ENCODE results near the gene PPIL1.

PPIL1 gene

GRCh38 chr6:36873612-36874442, 776 bp downstream of the PPIL1 start:
- TF ChIP-seq GATA2 (IDR thresholded peaks at IDR 0.05; ENCODE audit: low read depth, low read length) = no peak
- no peak for TF ChIP-seq GATA3 (IDR thresholded peaks at IDR 0.05; ENCODE audit: low read depth, low read length)

DNA sequence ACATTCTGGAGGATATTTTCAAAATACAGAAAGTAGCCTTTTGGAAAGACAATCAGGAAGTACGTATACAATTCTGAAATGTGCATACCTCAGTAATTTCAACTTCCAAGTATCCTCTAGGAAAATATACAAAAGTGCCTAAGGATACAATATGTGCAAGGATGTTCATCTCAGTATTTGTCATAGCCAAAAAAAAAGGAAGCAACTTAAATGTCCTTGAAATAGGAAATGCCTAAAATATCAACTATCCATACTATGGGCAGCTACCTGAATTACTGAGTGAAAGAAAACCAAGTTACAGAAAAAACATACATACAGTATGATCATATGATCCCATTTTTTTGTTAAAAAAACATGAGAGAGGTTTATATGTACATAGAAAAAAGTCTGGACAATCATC, 1.5 kb downstream of the PPIL1 start:
- TF ChIP-seq GATA2 (IDR thresholded peaks at IDR 0.05; ENCODE audit: low read depth, low read length) (no peak), GATA3 (IDR thresholded peaks at IDR 0.05; ENCODE audit: low read depth, low read length) (no peak)

DNA sequence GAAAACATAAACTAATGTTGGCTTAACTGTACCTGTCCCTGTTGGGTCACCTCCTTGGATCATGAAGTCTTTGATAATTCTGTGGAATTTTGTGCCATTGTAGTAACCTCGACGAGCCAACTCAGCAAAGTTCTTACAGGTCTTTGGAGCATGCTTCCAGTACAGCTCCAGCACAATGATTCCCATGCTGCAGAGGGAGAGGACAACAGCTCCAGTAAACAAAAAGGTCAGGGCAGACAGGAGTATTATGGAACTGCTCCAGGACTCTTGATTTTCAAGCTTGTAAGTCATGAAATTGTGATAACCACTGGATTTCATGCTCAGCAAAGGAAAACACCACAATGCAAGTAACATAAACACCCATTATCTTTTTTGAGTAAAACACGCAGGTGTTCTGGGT, 2.9 kb downstream of the PPIL1 start:
- no peak for TF ChIP-seq GATA3 (IDR thresholded peaks at IDR 0.05; ENCODE audit: low read depth, low read length)
- TF ChIP-seq GATA2 (IDR thresholded peaks at IDR 0.05; ENCODE audit: low read depth, low read length) = no peak

DNA sequence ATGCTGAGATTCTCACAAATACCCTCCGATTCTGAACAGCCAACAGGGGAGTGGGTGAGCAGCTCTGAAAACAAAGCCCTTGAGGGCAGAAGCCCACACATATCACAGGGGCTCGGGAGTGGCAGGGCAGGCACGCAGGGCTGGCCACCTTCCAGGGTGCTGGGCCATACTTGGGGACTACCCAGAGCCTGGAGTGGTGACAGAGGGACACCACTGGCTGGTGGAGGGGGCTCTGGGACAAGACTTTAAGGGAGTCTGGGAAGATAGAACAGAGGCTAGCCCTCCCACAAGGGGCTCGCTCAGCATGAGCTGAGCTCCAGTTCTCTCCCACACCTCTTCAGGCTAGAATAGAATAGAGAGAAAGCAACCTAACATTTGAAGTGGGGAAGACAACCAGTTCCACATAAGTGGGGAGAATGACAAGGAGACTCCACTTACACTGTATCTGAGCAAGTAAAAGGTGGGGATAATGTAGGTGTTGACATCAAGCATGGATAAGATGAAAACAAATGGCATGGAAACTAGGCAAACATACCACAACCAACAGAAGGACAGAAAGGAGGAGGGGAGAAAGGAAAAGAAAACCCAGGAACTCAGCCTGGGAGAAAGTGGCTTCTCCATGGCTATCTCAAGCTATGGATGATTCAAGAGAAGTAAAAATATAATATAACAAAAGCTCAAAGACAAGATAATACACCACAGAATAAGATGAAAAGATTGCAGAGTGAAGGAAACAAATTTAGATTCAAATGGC, 7.0 kb downstream of the PPIL1 start:
- TF ChIP-seq GATA2 (IDR thresholded peaks at IDR 0.05; ENCODE audit: low read depth, low read length) = no peak
- TF ChIP-seq GATA3 (IDR thresholded peaks at IDR 0.05; ENCODE audit: low read depth, low read length) = no peak

DNA sequence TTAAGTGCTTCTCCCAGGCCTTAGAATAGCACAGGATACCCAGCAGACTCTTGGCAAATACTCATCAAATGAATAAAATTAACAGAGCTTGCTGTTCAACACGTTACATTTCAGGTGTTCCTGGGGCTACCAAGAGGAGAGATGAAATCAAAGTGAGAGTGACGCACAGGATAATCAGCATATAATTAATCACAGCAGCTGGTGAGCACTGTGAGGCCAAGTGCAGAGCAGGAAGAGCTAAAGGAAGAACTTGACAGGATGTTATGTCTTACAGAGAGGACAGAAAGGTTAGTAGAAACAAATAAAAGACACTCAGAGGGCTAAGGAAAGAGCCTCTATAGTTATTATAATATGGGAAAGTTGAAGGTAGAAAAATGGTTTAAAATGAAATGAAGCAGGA, 8.8 kb downstream of the PPIL1 start:
- no peak for TF ChIP-seq GATA3 (IDR thresholded peaks at IDR 0.05; ENCODE audit: low read depth, low read length)
- TF ChIP-seq GATA2 (IDR thresholded peaks at IDR 0.05; ENCODE audit: low read depth, low read length) = no peak

GRCh38 chr6:36863670-36864540, 10.7 kb downstream of the PPIL1 start:
- TF ChIP-seq GATA3 (IDR thresholded peaks at IDR 0.05; ENCODE audit: low read depth, low read length) = no peak
- TF ChIP-seq GATA2 (IDR thresholded peaks at IDR 0.05; ENCODE audit: low read depth, low read length) = no peak

GRCh38 chr6:36862848-36863382, 11.7 kb downstream of the PPIL1 start:
- no peak for TF ChIP-seq GATA3 (IDR thresholded peaks at IDR 0.05; ENCODE audit: low read depth, low read length)
- TF ChIP-seq GATA2 (IDR thresholded peaks at IDR 0.05; ENCODE audit: low read depth, low read length) = no peak

GRCh38 chr6:36862164-36862847, 12.3 kb downstream of the PPIL1 start:
- TF ChIP-seq GATA3 (IDR thresholded peaks at IDR 0.05; ENCODE audit: low read depth, low read length) (no peak), GATA2 (IDR thresholded peaks at IDR 0.05; ENCODE audit: low read depth, low read length) (no peak)

DNA sequence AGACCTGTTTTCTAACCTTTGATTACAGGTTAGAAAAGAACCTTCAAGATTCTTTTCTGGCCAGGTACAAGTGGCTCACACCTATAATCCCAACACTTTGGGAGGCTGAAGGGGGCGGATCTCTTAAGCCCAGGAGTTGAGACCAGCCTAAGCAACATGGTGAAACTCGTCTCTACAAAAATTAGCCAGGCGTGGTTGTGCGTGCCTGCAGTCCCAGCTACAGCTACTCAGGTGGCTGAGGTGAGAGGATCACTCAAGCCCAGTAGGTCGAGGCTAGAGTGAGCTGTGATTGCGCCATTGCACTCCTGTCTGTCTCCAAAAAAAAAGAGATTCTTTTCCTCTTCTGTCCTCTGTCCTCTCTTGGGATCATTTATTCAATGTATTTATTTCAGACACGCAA, 14.5 kb downstream of the PPIL1 start:
- TF ChIP-seq GATA2 (IDR thresholded peaks at IDR 0.05; ENCODE audit: low read depth, low read length) (no peak), GATA3 (IDR thresholded peaks at IDR 0.05; ENCODE audit: low read depth, low read length) (no peak)

DNA sequence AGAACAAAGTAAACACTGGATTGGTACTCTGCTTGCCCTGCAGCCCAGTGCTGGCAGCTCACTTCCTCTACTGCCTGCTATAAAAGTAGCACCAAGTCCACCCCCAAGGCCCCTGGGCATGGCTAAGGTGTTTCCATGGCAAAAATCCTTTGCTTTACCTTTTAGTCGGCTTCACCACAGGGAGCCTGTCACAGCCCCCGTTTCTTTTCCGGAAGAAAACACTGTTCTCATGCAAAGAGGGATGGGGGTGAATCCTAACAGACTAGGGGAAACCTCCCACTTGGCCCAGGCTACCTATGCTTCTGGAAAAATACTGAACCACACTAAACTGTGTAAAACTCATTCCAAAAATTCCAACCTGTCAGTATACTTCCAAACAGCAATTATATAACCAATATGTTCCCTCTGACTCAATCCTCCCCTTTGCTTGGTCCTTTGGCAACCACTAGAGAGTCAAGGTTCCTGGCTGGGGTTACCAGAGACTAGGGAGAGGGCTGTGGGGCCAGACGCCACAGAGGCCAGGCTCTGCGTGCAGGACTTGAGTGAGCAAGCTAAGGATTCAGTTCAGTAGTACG, 16.1 kb downstream of the PPIL1 start:
- TF ChIP-seq GATA3 (IDR thresholded peaks at IDR 0.05; ENCODE audit: low read depth, low read length) (no peak), GATA2 (IDR thresholded peaks at IDR 0.05; ENCODE audit: low read depth, low read length) (no peak)

DNA sequence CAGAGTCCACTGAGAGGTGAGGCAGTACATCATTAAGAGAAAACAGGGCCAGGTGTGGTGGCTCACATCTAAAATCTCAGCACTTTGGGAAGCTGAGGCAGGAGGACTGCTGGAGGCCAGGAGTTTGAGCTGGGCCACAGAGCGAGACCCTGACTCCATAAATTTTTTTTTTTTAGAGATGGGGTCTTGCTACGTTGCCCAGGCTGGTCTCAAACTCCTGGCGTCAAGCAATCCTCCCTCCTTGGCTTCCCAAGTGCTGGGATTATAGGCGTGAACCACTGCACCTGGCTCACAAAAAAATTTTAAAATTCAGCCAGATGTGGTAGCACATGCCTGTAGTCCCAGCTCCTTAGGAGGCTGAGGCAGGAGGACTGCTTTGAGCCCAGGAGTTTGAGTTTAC, 17.3 kb downstream of the PPIL1 start:
- TF ChIP-seq GATA3 (IDR thresholded peaks at IDR 0.05; ENCODE audit: low read depth, low read length) = no peak

- TF ChIP-seq GATA2 (IDR thresholded peaks at IDR 0.05; ENCODE audit: low read depth, low read length) (no peak), GATA3 (IDR thresholded peaks at IDR 0.05; ENCODE audit: low read depth, low read length) (no peak)
Measured at GRCh38 chr6:36856277-36856676, 18.3 kb downstream of the PPIL1 start.

- TF ChIP-seq GATA3 (IDR thresholded peaks at IDR 0.05; ENCODE audit: low read depth, low read length) (no peak), GATA2 (IDR thresholded peaks at IDR 0.05; ENCODE audit: low read depth, low read length) (no peak)
Measured at GRCh38 chr6:36855750-36856149, 18.9 kb downstream of the PPIL1 start.
